Mesodermal cell (in vitro differentiated cells): ENCODE results near the gene RPH3AL.
"Not testable (repeated sequence)": the region's sequence is repeated elsewhere in the genome, so short reads cannot be mapped to it uniquely, and the experiment has no call there.

Experiments
- H3K27ac ChIP-seq: 2 replicates; pipeline ENCODE4 v1.7.0; 2013; ENCODE audit warnings: mild to moderate bottlenecking, low read depth, low read length, moderate library complexity; ENCODE audit not compliant: severe bottlenecking
- H3K36me3 ChIP-seq: 2 replicates; pipeline ENCODE4 v1.7.1; 2013; ENCODE audit warnings: mild to moderate bottlenecking, low read length, moderate library complexity; ENCODE audit not compliant: control insufficient read depth, insufficient read depth
- H3K4me1 ChIP-seq: one replicate; pipeline ENCODE4 v1.7.1; 2013; ENCODE audit warnings: mild to moderate bottlenecking, low read length; ENCODE audit not compliant: insufficient read depth, control insufficient read depth, poor library complexity, severe bottlenecking
- H3K4me3 ChIP-seq: 2 replicates; pipeline ENCODE4 v1.7.0; 2013; ENCODE audit warnings: low read length, control low read depth, mild to moderate bottlenecking; ENCODE audit not compliant: insufficient read depth, poor library complexity, severe bottlenecking; ENCODE audit errors: extremely low read depth
- H3K9me3 ChIP-seq: 2 replicates; pipeline ENCODE4 v1.7.1; 2013; ENCODE audit warnings: mild to moderate bottlenecking, low read length, moderate library complexity; ENCODE audit not compliant: control insufficient read depth
- WGBS, 2 experiments: methylation state at CpG; one replicate each; pipeline ENCODE4 v1.1.5; 2013; ENCODE audit warnings: missing lambda C conversion rate in 2 of 2; ENCODE audit not compliant: insufficient coverage in 2 of 2; 5-methylcytosine and 5-hydroxymethylcytosine counted together

RPH3AL gene

GRCh38 chr17:177155-177554, 175.5 kb downstream of the RPH3AL start:
- no peaks in the 10 kb centered on the region for H3K4me1 ChIP-seq
- no peak overlapping the region for H3K27ac ChIP-seq
- H3K36me3 ChIP-seq, result no peaks in the 10 kb centered on the region
- 75 to 76% methylated on average over 1 to 2 of the region's 3 CpGs for WGBS, 2 experiments
- H3K9me3 ChIP-seq, result no peaks in the 10 kb centered on the region
- H3K4me3 ChIP-seq, result no peak overlapping the region

DNA sequence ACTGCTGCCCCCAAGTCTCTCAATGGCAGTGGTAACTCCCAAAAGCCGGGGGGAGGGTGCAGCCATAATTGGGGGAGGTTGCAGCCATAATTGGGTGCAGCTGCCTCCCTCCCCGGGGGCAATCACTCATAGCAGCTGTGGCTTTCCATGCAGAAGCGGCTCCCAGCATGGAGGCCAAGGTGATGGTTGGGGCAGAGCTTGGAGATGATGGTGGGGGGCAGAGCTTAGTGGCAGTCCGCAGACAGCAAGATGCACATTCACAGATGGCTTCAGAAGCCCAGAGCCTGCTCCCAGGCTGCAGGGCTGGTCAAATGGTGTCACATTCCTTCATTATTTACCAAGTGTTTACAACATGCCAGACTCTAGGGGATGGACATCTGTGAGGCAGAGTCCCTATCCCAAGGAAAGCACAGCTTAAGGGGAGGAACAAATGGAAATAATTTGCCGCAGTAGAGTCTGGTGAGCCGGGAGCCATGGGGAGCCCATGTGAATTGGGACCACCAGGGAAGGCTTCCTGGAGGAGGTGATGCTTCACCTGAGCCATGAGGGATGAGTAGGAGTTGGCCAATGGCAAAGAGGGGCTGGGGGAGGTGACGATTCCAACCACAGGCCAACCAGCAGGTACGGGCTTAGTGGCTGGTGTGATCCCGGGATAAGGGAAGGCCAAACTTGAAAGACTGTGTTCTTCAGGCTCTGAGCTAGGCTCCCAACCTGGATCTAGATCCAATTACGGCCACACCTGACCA, 179.3 kb downstream of the RPH3AL start:
- 80 to 91% methylated on average over 8 to 10 of the region's 10 CpGs for WGBS, 2 experiments
- no peak overlapping the region for H3K4me3 ChIP-seq

GRCh38 chr17:172401-172800, 180.2 kb downstream of the RPH3AL start:
- Histone ChIP-seq H3K4me1 (no peaks in the 10 kb centered on the region), H3K36me3 (no peaks in the 10 kb centered on the region), H3K4me3 (no peak overlapping the region), H3K27ac (no peak overlapping the region), H3K9me3 (no peaks in the 10 kb centered on the region)
- 87 to 97% methylated on average over 10 to 11 of the region's 11 CpGs for WGBS, 2 experiments

More for the DNA sequence above, 179.3 kb downstream of the RPH3AL start:
- no peaks in the 10 kb centered on the region for H3K9me3 ChIP-seq
- H3K36me3 ChIP-seq, result no peaks in the 10 kb centered on the region
- no peaks in the 10 kb centered on the region for H3K4me1 ChIP-seq
- no peak overlapping the region for H3K27ac ChIP-seq

DNA sequence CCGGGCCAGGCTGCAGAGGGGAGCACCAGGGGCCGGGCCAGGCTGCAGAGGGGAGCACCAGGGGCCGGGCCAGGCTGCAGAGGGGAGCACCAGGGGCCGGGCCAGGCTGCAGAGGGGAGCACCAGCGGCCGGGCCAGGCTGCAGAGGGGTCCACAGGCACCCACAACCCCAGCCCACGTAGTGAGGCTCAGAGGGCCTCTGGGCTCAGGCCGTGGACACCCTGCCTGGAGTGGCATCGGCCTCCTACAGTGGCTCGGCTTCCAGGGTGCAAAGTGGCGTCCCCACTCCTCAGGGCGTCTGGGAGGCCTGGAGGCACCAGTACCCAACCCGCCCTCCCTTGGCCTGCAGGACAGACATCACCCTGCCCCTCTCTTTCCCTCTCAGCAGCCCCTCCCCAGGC, 180.7 kb downstream of the RPH3AL start:
- Histone ChIP-seq H3K36me3 (no peaks in the 10 kb centered on the region), H3K4me1 (no peaks in the 10 kb centered on the region), H3K9me3 (no peaks in the 10 kb centered on the region), H3K27ac (no peak overlapping the region), H3K4me3 (no peak overlapping the region)
- WGBS, 2 experiments, result 84 to 96% methylated on average over 9 to 12 of the region's 13 CpGs

DNA sequence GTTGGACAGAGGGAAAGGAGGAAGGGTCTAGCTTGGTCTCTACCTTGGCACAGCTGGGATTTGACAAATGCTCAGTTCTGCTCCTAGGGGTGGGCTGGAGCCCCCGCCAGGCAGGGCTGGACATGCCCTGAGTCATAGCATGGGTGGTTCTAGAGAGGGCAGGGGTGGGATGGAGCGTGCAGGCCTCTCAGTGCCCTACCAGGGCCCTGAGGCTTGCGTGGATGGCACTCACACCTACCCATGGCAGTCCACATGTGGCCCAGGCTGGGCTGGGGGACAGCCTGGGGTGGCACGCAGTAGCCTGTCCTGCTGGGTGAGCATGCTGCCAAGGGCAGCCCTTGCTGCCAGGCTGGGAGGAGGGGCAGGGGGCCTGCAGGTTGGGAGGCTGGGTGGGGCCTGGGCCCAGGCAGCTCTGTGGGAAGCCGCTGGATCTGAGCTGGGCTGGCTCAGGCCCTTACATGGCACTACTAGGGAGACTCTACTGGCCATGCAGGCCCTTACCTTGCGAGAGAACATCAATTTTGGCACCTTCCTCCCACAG, 182.4 kb downstream of the RPH3AL start:
- H3K4me1 ChIP-seq, result no peaks in the 10 kb centered on the region

DNA sequence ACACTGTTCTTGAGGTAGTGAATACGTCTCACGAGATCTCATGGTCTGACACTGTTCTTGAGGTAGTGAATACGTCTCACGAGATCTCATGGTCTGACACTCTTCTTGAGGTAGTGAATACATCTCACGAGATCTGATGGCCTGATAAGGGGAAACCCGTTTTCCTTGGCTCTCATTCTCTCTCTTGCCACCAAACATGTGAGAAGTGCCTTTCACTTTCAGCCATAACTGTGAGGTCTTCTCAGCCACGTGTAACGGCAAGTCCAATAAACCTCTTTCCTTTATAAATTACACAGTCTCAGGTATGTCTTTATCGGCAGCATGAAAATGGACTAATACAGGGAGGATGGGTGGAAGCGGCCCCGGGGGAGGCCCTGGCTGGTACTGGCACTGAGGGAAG, 184.0 kb downstream of the RPH3AL start:
- 89 to 96% methylated on average over 5 to 7 of the region's 11 CpGs for WGBS, 2 experiments

More for the DNA sequence above, 182.4 kb downstream of the RPH3AL start:
- Histone ChIP-seq H3K27ac (no peak overlapping the region), H3K4me3 (no peak overlapping the region), H3K9me3 (no peaks in the 10 kb centered on the region), H3K36me3 (no peaks in the 10 kb centered on the region)
- WGBS, 2 experiments, result 88 to 98% methylated on average over 4 to 6 of the region's 6 CpGs

GRCh38 chr17:165939-166338, 186.7 kb downstream of the RPH3AL start:
- no peaks in the 10 kb centered on the region for H3K4me1 ChIP-seq
- H3K36me3 ChIP-seq, result no peaks in the 10 kb centered on the region
- H3K4me3 ChIP-seq, result no peak overlapping the region
- WGBS, 2 experiments, result 86 to 89% methylated on average over 14 of the region's 14 CpGs
- no peak overlapping the region for H3K27ac ChIP-seq
- H3K9me3 ChIP-seq, result no peaks in the 10 kb centered on the region

More for the DNA sequence above, 184.0 kb downstream of the RPH3AL start:
- not testable (repeated sequence) for H3K9me3 ChIP-seq, H3K4me1 ChIP-seq, H3K36me3 ChIP-seq, H3K27ac ChIP-seq, H3K4me3 ChIP-seq

GRCh38 chr17:164303-165235, 188.0 kb downstream of the RPH3AL start:
- H3K4me1 ChIP-seq, result no peaks in the 10 kb centered on the region
- H3K9me3 ChIP-seq, result no peaks in the 10 kb centered on the region
- H3K4me3 ChIP-seq, result no peak overlapping the region
- 73 to 77% methylated on average over 14 of the region's 16 CpGs for WGBS, 2 experiments
- H3K27ac ChIP-seq, result no peak overlapping the region
- H3K36me3 ChIP-seq, result no peaks in the 10 kb centered on the region

DNA sequence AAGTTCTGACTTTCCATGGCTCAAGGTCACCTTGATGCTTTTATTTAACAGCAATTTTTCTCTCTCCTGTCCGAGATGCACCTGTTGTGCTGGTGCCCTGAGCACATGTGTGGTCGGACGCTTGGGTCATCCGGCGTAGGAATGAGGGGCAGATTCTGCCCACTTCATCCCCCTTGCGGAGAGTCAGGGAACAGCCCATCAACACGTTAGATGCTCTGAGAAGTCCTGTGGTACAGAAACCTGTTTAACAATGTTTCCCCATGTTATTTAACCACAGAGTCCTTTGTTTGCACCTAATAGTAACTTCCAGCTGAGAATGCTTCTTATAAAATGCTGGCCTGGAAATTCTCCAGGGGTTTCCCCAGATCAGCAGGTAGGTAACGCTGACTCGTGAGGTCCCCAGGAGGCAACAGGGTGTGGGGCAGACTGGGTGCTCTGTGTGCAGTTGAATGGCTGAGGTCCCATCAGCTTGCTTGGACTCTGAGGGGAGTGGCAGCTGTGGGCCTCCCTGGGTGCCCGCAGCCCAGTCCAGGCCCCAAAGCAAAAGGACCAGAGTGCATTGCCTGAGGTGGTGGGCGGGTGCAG, 189.0 kb downstream of the RPH3AL start:
- Histone ChIP-seq H3K9me3 (no peaks in the 10 kb centered on the region), H3K36me3 (no peaks in the 10 kb centered on the region), H3K4me1 (no peaks in the 10 kb centered on the region), H3K27ac (no peak overlapping the region), H3K4me3 (no peak overlapping the region)
- 84 to 89% methylated on average over 11 of the region's 11 CpGs for WGBS, 2 experiments

GRCh38 chr17:162689-163088, 189.9 kb downstream of the RPH3AL start:
- Histone ChIP-seq H3K36me3 (no peaks in the 10 kb centered on the region), H3K4me3 (no peak overlapping the region), H3K27ac (no peak overlapping the region), H3K4me1 (no peaks in the 10 kb centered on the region), H3K9me3 (no peaks in the 10 kb centered on the region)
- WGBS, 2 experiments, result 82 to 85% methylated on average over 11 of the region's 11 CpGs
